Measurements from ENCODE around the gene CCDC88B.

Gene CCDC88B

GRCh38 chr11:64297699-64298358 is 42.2 kb upstream of the CCDC88B start:
- TF ChIP-seq, protein P1, sequence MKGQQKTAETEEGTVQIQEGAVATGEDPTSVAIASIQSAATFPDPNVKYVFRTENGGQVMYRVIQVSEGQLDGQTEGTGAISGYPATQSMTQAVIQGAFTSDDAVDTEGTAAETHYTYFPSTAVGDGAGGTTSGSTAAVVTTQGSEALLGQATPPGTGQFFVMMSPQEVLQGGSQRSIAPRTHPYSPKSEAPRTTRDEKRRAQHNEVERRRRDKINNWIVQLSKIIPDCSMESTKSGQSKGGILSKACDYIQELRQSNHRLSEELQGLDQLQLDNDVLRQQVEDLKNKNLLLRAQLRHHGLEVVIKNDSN (IDR thresholded peaks at IDR 0.05): no peak
- TF ChIP-seq CREB1 (IDR thresholded peaks at IDR 0.05; ENCODE audit: low read depth): no peak
- TF ChIP-seq, protein P2, sequence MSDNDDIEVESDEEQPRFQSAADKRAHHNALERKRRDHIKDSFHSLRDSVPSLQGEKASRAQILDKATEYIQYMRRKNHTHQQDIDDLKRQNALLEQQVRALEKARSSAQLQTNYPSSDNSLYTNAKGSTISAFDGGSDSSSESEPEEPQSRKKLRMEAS (IDR thresholded peaks at IDR 0.05): 0 out of 2 replicates have a peak, but pooled peaks have one; percentile 20
- no peak for TF ChIP-seq TAF1 (IDR thresholded peaks at IDR 0.05; ENCODE audit: low read depth)
- TF ChIP-seq FOXM1 (IDR thresholded peaks at IDR 0.05; ENCODE audit: borderline replicate concordance, low read depth): no peak
- peak; percentile 94 for TF ChIP-seq NFIC (IDR thresholded peaks at IDR 0.05)
- 0 out of 2 replicates have a peak, but pooled peaks have one; percentile 16 for TF ChIP-seq YY1 (IDR thresholded peaks at IDR 0.05; ENCODE audit: low read depth)
- TF ChIP-seq EP300 (IDR thresholded peaks at IDR 0.05; ENCODE audit: borderline replicate concordance): no peak; the same call in 1 of the 2 replicates
- no peak; the same call in 1 of the 2 replicates for TF ChIP-seq TCF12 (IDR thresholded peaks at IDR 0.05; ENCODE audit: low read depth)
- TF ChIP-seq, protein P3, sequence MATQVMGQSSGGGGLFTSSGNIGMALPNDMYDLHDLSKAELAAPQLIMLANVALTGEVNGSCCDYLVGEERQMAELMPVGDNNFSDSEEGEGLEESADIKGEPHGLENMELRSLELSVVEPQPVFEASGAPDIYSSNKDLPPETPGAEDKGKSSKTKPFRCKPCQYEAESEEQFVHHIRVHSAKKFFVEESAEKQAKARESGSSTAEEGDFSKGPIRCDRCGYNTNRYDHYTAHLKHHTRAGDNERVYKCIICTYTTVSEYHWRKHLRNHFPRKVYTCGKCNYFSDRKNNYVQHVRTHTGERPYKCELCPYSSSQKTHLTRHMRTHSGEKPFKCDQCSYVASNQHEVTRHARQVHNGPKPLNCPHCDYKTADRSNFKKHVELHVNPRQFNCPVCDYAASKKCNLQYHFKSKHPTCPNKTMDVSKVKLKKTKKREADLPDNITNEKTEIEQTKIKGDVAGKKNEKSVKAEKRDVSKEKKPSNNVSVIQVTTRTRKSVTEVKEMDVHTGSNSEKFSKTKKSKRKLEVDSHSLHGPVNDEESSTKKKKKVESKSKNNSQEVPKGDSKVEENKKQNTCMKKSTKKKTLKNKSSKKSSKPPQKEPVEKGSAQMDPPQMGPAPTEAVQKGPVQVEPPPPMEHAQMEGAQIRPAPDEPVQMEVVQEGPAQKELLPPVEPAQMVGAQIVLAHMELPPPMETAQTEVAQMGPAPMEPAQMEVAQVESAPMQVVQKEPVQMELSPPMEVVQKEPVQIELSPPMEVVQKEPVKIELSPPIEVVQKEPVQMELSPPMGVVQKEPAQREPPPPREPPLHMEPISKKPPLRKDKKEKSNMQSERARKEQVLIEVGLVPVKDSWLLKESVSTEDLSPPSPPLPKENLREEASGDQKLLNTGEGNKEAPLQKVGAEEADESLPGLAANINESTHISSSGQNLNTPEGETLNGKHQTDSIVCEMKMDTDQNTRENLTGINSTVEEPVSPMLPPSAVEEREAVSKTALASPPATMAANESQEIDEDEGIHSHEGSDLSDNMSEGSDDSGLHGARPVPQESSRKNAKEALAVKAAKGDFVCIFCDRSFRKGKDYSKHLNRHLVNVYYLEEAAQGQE (IDR thresholded peaks at IDR 0.05; ENCODE audit: low read depth): no peak

DNA sequence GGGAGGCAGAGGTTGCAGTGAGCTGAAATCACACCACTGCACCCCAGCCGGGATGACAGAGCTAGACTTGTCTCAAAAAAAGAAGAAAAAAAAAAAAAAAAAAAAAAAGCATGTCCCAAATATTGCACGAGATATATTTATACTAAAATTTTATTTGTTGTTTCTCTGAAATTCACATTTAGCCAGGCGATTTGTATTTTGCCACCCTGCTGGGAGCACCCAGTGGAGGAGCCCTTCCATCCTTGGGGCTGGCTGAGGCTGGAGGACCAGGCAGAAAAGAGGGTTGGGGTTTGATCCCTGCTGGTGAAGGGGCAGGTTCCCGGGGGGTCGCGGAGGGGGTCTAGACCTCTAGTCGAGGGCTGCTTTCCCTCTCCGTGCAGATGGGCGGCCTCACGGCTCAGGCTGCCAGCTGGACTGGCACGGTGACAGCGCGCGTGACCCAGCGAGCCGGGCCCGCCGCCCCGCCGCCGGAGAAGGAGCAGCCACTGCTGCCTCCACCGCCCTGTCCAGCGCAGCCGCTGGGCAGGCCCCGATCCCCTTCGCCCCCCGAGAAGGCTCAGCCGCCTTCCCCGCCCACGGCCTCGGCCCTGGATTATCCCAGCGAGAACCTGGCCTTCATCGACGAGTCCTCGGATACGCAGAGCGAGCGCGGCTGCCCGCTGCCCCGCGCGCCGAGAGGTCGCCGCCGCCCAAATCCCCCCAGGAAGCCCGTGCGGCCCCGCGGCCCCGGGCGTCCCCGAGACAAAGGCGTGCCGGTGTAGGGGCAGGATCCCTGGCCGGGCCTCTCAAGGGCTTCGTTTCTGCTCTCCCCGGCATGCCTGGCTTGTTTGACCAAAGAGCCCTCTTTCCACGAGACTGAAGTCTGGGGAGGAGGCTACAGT is 40.8 kb upstream of the CCDC88B start:
- TF ChIP-seq NFIC (IDR thresholded peaks at IDR 0.05) (peak; percentile 39; the same call in 1 of the 2 replicates), YY1 (IDR thresholded peaks at IDR 0.05; ENCODE audit: low read depth) (no peak), RAD21 (IDR thresholded peaks at IDR 0.05; ENCODE audit: low read depth) (no peak), TCF12 (IDR thresholded peaks at IDR 0.05; ENCODE audit: low read depth) (no peak)

GRCh38 chr11:64299847-64300648 is 40.0 kb upstream of the CCDC88B start, which contains the start of gene CATSPERZ:
TSS of gene CATSPERZ (plus strand) at chr11:64300358. CDS start at chr11:64300411, 53 bp downstream.
- TF ChIP-seq FOXM1 (IDR thresholded peaks at IDR 0.05; ENCODE audit: borderline replicate concordance, low read depth): no peak
- no peak for TF ChIP-seq CEBPB (IDR thresholded peaks at IDR 0.05)
- TF ChIP-seq TCF12 (IDR thresholded peaks at IDR 0.05; ENCODE audit: low read depth): no peak
- TF ChIP-seq TEAD4 (IDR thresholded peaks at IDR 0.05): no peak
- TF ChIP-seq EGR1 (IDR thresholded peaks at IDR 0.05): no peak
- TF ChIP-seq, protein P1 (IDR thresholded peaks at IDR 0.05): no peak
- no peak for TF ChIP-seq RAD21 (IDR thresholded peaks at IDR 0.05; ENCODE audit: low read depth)
- TF ChIP-seq CREB1 (IDR thresholded peaks at IDR 0.05; ENCODE audit: low read depth): no peak
- TF ChIP-seq ZBTB7A (IDR thresholded peaks at IDR 0.05; ENCODE audit: low read depth): no peak; the same call in 1 of the 2 replicates
- TF ChIP-seq TAF1 (IDR thresholded peaks at IDR 0.05; ENCODE audit: low read depth): no peak

DNA sequence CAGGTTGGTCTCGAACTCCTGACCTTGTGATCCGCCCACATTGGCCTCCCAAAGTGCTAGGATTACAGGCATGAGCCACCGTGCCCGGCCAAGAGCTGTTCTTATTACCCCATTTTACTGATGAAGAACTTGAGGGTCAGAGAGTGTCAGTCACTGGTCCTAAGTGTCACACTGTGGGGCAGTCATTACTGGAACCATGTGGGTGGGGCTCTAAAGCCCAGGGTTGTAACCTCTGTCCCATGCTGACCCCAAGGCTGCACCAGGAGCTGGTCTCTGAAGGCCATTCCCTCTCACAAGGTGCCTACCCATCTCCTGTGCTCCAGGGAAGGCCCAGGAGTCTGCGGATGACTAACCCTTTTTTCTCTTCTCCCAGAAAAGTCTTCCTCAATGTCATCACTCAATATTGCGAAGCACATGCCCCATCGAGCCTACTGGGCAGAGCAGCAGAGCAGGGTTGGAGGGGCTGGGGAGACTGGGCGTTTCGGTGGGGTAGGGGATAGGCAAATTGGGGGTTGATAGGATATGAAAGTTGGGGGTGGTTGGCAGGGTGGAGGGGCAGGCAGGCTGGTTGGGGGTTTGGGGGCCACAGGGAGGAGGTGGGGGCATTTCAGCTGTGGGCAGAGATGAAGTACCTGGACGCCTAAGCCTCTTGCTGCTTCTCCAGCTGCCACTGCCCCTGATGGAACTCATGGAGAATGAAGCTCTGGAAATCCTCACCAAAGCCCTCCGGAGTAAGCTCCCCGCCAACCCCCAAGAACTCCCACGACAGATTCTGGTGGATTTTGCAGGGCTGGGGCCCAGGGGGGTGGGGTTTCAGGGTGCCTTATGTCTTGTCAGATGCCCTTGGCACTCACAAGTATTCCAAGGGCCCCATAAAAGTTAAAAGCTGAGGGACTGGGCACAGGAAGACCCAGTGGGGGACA is 36.6 kb upstream of the CCDC88B start:
- no peak for TF ChIP-seq CEBPB (IDR thresholded peaks at IDR 0.05)
- no peak for TF ChIP-seq RAD21 (IDR thresholded peaks at IDR 0.05; ENCODE audit: low read depth)
- TF ChIP-seq FOXM1 (IDR thresholded peaks at IDR 0.05; ENCODE audit: borderline replicate concordance, low read depth): no peak
- TF ChIP-seq EGR1 (IDR thresholded peaks at IDR 0.05): no peak
- TF ChIP-seq YY1 (IDR thresholded peaks at IDR 0.05; ENCODE audit: low read depth): no peak
- no peak for TF ChIP-seq TAF1 (IDR thresholded peaks at IDR 0.05; ENCODE audit: low read depth)
- TF ChIP-seq, protein P3 (IDR thresholded peaks at IDR 0.05; ENCODE audit: low read depth): no peak
- TF ChIP-seq EP300 (IDR thresholded peaks at IDR 0.05; ENCODE audit: borderline replicate concordance): no peak
- TF ChIP-seq, protein P2 (IDR thresholded peaks at IDR 0.05): no peak
- no peak for TF ChIP-seq ZBTB7A (IDR thresholded peaks at IDR 0.05; ENCODE audit: low read depth)
- no peak for TF ChIP-seq CREB1 (IDR thresholded peaks at IDR 0.05; ENCODE audit: low read depth)
- TF ChIP-seq TEAD4 (IDR thresholded peaks at IDR 0.05): no peak
- no peak for TF ChIP-seq NFIC (IDR thresholded peaks at IDR 0.05)
- TF ChIP-seq, protein P1 (IDR thresholded peaks at IDR 0.05): no peak
- TF ChIP-seq TCF12 (IDR thresholded peaks at IDR 0.05; ENCODE audit: low read depth): no peak

Measured in Ishikawa (cell line).